NB4 (cell line): ENCODE measurements around the gene GARS1.

Source experiments
- POLR2A ChIP-seq: IDR thresholded peaks from 2 replicates; pipeline ENCODE4 v1.6.1; 2011; ENCODE audit warnings: mild to moderate bottlenecking; ENCODE audit not compliant: insufficient read length; ENCODE audit errors: extremely low read depth
- TF ChIP-seq, protein P1 (sequence below): IDR thresholded peaks from one replicate; pipeline ENCODE4 v1.5.1; 2012; ENCODE audit warnings: low read depth, low read length
- TF ChIP-seq, protein P2 (sequence below): IDR thresholded peaks from 2 replicates; pipeline ENCODE4 v1.6.1; 2011; ENCODE audit warnings: low read depth, low read length

DNA sequence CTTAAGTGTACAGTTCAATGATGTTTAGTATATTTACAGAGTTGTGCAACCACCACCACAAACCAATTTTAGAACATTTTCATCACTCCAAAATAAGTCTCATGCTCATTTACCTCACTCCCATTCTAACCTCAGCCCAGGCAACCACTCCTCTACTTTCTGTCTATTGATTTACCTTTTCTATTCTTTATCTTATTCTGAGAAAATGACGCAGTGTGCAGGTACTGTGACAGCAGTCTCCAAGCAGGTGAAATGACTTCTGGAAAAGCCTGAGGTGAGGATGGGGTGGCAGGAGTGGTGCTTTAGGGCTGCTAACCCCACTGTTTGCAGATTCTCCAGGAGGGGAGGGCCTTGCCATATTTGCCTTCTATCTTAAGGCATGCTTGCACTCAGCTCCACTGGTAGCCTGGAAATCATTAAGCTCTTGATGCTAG lies 39.5 kb downstream of the GARS1 start:
- TF ChIP-seq, protein P1, sequence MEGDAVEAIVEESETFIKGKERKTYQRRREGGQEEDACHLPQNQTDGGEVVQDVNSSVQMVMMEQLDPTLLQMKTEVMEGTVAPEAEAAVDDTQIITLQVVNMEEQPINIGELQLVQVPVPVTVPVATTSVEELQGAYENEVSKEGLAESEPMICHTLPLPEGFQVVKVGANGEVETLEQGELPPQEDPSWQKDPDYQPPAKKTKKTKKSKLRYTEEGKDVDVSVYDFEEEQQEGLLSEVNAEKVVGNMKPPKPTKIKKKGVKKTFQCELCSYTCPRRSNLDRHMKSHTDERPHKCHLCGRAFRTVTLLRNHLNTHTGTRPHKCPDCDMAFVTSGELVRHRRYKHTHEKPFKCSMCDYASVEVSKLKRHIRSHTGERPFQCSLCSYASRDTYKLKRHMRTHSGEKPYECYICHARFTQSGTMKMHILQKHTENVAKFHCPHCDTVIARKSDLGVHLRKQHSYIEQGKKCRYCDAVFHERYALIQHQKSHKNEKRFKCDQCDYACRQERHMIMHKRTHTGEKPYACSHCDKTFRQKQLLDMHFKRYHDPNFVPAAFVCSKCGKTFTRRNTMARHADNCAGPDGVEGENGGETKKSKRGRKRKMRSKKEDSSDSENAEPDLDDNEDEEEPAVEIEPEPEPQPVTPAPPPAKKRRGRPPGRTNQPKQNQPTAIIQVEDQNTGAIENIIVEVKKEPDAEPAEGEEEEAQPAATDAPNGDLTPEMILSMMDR, result no peak
- TF ChIP-seq POLR2A, result no peak
- TF ChIP-seq, protein P2, sequence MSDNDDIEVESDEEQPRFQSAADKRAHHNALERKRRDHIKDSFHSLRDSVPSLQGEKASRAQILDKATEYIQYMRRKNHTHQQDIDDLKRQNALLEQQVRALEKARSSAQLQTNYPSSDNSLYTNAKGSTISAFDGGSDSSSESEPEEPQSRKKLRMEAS, result no peak
